Large intestine (tissue), 1 donor: ENCODE data around the gene SLC25A2. TPM values are rescaled to one million over a fixed set of nuclear protein-coding genes. Genes with fewer than 3 reads are reported as not detected.

Experiments used
- polyA plus RNA-seq: library from polyadenylated mRNA; unstranded; fragments of 120-200 nt; gene quantifications from one replicate; pipeline ENCODE4 v1.2.1, GENCODE V29; 2013

SLC25A2 gene
- polyA plus RNA-seq, 1 donor = 0.04 TPM

Other genes starting within 250 kb of the SLC25A2 start
- 1.7 TPM for gene PCDHB2, start 209.4 kb downstream of the SLC25A2 start, polyA plus RNA-seq
- 1.1 TPM for gene PCDHB3, start 203.6 kb downstream of the SLC25A2 start, polyA plus RNA-seq
- 1.6 TPM for gene PCDHB4, start 182.2 kb downstream of the SLC25A2 start, polyA plus RNA-seq
- gene PCDHB5, start 168.8 kb downstream of the SLC25A2 start, polyA plus RNA-seq = 2.1 TPM
- 0.96 TPM for gene PCDHB6, start 154.0 kb downstream of the SLC25A2 start, polyA plus RNA-seq
- 1.3 TPM for gene PCDHB7, start 131.4 kb downstream of the SLC25A2 start, polyA plus RNA-seq
- gene PCDHB8, start 126.3 kb downstream of the SLC25A2 start, polyA plus RNA-seq = 0.67 TPM
- 1.1 TPM for gene PCDHB16, start 121.7 kb downstream of the SLC25A2 start, polyA plus RNA-seq
- 0.73 TPM for gene PCDHB9, start 116.9 kb downstream of the SLC25A2 start, polyA plus RNA-seq
- 2.9 TPM for gene PCDHB10, start 111.7 kb downstream of the SLC25A2 start, polyA plus RNA-seq
- gene PCDHB11, start 104.4 kb downstream of the SLC25A2 start, polyA plus RNA-seq = 1.1 TPM
- 1.2 TPM for gene PCDHB12, start 95.3 kb downstream of the SLC25A2 start, polyA plus RNA-seq
- gene PCDHB13, start 90.1 kb downstream of the SLC25A2 start, polyA plus RNA-seq = 1.4 TPM
- 2.7 TPM for gene PCDHB14, start 80.7 kb downstream of the SLC25A2 start, polyA plus RNA-seq
- 3.0 TPM for gene PCDHB15, start 58.7 kb downstream of the SLC25A2 start, polyA plus RNA-seq
- gene TAF7, start 16.7 kb upstream of the SLC25A2 start, polyA plus RNA-seq = 88.9 TPM
- 0.30 TPM for gene PCDHGA1, start 26.5 kb upstream of the SLC25A2 start, polyA plus RNA-seq
- 1.3 TPM for gene PCDHGA2, start 34.7 kb upstream of the SLC25A2 start, polyA plus RNA-seq
- 0.96 TPM for gene PCDHGA3, start 39.8 kb upstream of the SLC25A2 start, polyA plus RNA-seq
- 0.52 TPM for gene PCDHGB1, start 46.0 kb upstream of the SLC25A2 start, polyA plus RNA-seq
- gene PCDHGA4, start 51.0 kb upstream of the SLC25A2 start, polyA plus RNA-seq = 0.79 TPM
- 1.0 TPM for gene PCDHGB2, start 55.9 kb upstream of the SLC25A2 start, polyA plus RNA-seq
- 1.5 TPM for gene PCDHGA5, start 60.1 kb upstream of the SLC25A2 start, polyA plus RNA-seq
- gene PCDHGB3, start 66.2 kb upstream of the SLC25A2 start, polyA plus RNA-seq = 0.85 TPM
- gene PCDHGA6, start 69.8 kb upstream of the SLC25A2 start, polyA plus RNA-seq = 1.9 TPM
- 0.69 TPM for gene PCDHGA7, start 78.7 kb upstream of the SLC25A2 start, polyA plus RNA-seq
- 1.4 TPM for gene PCDHGB4, start 83.6 kb upstream of the SLC25A2 start, polyA plus RNA-seq
- gene PCDHGA8, start 88.6 kb upstream of the SLC25A2 start, polyA plus RNA-seq = 0.19 TPM
- gene PCDHGB5, start 93.9 kb upstream of the SLC25A2 start, polyA plus RNA-seq = 1.8 TPM
- gene PCDHGA9, start 98.7 kb upstream of the SLC25A2 start, polyA plus RNA-seq = 1.9 TPM
- 2.9 TPM for gene PCDHGB6, start 104.0 kb upstream of the SLC25A2 start, polyA plus RNA-seq
- gene PCDHGA10, start 108.9 kb upstream of the SLC25A2 start, polyA plus RNA-seq = 2.1 TPM
- 3.6 TPM for gene PCDHGB7, start 113.6 kb upstream of the SLC25A2 start, polyA plus RNA-seq
- gene PCDHGA11, start 117.0 kb upstream of the SLC25A2 start, polyA plus RNA-seq = 1.4 TPM
- gene PCDHGA12, start 126.5 kb upstream of the SLC25A2 start, polyA plus RNA-seq = 0.81 TPM
- 30.4 TPM for gene PCDHGC3, start 171.9 kb upstream of the SLC25A2 start, polyA plus RNA-seq
- 1.7 TPM for gene PCDHGC4, start 181.0 kb upstream of the SLC25A2 start, polyA plus RNA-seq
- 0.39 TPM for gene PCDHGC5, start 185.0 kb upstream of the SLC25A2 start, polyA plus RNA-seq